Type B pancreatic cell (in vitro differentiated cells): Measurements from ENCODE around the gene NELL1. TPM values are rescaled to one million over a fixed set of nuclear protein-coding genes. Genes with fewer than 3 reads are reported as not detected.

Source experiments
- DNase-seq: peaks from one replicate; pipeline ENCODE4 v3.0.0; 2021; ENCODE audit warnings: mixed read lengths; ENCODE audit not compliant: unreplicated experiment; ENCODE audit errors: extremely low spot score
- H3K27ac Mint-ChIP-seq: 2 replicates; pipeline ENCODE4 v1.8.0; 2021; ENCODE audit warnings: mild to moderate bottlenecking, mixed read lengths
- H3K27me3 Mint-ChIP-seq: 2 replicates; pipeline ENCODE4 v1.8.0; 2021; ENCODE audit warnings: mixed read lengths
- H3K36me3 Mint-ChIP-seq: 2 replicates; pipeline ENCODE4 v1.8.0; 2021; ENCODE audit warnings: mixed read lengths
- H3K4me1 Mint-ChIP-seq: one replicate; pipeline ENCODE4 v1.8.0; 2021; ENCODE audit warnings: mixed read lengths; ENCODE audit not compliant: unreplicated experiment
- H3K4me3 Mint-ChIP-seq: 2 replicates; pipeline ENCODE4 v1.8.0; 2021; ENCODE audit warnings: mild to moderate bottlenecking, mixed read lengths
- H3K9me3 Mint-ChIP-seq: 2 replicates; pipeline ENCODE4 v1.8.0; 2021; ENCODE audit warnings: mixed read lengths
- total RNA-seq: library from RNA; stranded (reverse); gene quantifications from 2 replicates; pipeline ENCODE4 v1.2.1, GENCODE V29; 2021; ENCODE audit warnings: low replicate concordance
- TF ChIP-seq, protein P1 (sequence below): fragments of 200-600 bp; sonication (generic); conservative IDR thresholded peaks from 2 replicates; pipeline ENCODE4 v1.5.0; 2021; ENCODE audit warnings: antibody characterized with exemption, mild to moderate bottlenecking

The NELL1 gene
- total RNA-seq, 1 donor from 2014 or later: 16.9 TPM

DNA sequence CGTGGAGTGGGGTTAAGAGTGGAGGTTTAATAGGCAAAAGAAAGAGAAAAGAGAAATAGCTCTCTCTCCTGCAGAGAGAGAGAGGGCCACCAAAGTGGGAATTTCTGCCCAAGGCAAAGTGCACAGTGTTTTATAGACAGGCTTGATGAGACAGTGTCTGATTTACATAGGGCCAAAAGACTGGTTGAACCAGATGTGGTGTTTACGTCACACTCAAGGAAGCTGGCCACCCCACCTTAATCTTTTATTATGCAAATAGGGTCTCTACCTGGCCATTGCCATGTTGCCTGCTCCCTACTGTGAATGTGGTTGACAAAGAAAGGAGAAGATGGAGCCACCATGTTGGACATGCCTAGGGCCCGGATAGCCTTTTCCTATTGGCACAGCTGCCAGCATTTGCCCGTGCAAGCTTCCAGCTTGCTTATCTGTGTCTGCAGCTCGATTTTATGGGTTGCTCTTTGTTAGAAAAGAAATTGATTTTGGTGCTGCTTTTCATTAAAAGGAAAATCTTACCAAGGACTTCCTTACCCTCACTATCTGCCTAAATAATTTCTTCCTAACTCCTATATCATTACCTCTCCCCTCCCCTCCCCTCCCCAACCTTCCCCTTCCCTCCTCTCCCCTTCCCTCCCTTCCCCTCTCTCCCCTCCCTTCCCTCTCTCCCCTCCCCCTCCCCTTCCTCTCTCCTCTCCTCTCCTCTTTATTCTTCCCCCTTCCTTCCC, 436.0 kb downstream of the NELL1 start:
- H3K27me3 Mint-ChIP-seq: peaks cover 3% of the 10 kb centered on the region
- DNase-seq: no peak
- TF ChIP-seq, protein P1, sequence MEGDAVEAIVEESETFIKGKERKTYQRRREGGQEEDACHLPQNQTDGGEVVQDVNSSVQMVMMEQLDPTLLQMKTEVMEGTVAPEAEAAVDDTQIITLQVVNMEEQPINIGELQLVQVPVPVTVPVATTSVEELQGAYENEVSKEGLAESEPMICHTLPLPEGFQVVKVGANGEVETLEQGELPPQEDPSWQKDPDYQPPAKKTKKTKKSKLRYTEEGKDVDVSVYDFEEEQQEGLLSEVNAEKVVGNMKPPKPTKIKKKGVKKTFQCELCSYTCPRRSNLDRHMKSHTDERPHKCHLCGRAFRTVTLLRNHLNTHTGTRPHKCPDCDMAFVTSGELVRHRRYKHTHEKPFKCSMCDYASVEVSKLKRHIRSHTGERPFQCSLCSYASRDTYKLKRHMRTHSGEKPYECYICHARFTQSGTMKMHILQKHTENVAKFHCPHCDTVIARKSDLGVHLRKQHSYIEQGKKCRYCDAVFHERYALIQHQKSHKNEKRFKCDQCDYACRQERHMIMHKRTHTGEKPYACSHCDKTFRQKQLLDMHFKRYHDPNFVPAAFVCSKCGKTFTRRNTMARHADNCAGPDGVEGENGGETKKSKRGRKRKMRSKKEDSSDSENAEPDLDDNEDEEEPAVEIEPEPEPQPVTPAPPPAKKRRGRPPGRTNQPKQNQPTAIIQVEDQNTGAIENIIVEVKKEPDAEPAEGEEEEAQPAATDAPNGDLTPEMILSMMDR: no peak
- peak overlapping the region; percentile 5 for H3K27ac Mint-ChIP-seq
- no peaks in the 10 kb centered on the region for H3K9me3 Mint-ChIP-seq
- no peaks in the 10 kb centered on the region for H3K36me3 Mint-ChIP-seq
- peaks cover 9% of the 10 kb centered on the region for H3K4me1 Mint-ChIP-seq
- no peak overlapping the region for H3K4me3 Mint-ChIP-seq

DNA sequence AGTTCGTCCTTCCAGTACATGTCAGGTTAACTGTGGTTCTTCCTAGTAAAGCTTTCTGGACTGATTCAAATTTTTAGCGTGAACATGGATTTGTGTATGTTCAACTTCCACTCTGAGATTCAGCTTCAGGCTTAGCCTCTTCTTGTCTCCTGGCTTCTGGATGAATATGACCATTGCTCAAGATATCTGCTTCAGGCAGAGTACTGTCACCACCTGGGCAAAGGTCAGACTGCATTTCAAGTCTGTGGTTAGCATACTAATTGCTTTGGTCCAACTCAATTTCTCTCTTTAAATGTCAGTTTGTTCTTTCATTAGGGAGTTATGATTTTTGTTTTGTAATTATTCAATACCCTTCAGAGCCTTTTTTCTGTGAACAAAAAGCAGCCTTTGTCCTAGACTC, 440.0 kb downstream of the NELL1 start:
- H3K36me3 Mint-ChIP-seq: no peaks in the 10 kb centered on the region
- peaks cover 9% of the 10 kb centered on the region for H3K4me1 Mint-ChIP-seq
- no peak for DNase-seq
- TF ChIP-seq, protein P1: no peak
- H3K9me3 Mint-ChIP-seq: no peaks in the 10 kb centered on the region
- no peak overlapping the region for H3K27ac Mint-ChIP-seq
- peaks cover 3% of the 10 kb centered on the region for H3K27me3 Mint-ChIP-seq
- H3K4me3 Mint-ChIP-seq: no peak overlapping the region

DNA sequence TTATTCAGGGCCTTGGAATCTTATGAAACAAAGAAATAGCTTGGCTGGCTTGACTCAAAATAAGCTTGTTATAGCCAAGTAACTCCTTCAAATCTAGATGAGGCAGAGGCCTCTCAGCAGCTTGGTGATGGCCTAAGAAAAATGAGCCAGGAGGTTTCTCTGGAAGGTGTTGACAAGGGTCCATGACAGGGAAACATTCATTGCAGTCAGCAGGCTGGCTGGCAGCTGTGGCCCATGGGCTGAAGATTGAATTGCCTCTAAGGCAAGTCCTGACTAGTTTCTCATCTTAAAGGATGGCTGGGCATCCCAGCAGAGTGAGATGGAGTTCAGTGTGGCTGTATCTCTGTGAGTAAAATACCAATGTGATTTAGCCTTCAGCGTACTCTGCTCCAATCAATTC, 441.0 kb downstream of the NELL1 start:
- Mint-ChIP-seq H3K4me1 (peaks cover 9% of the 10 kb centered on the region), H3K9me3 (no peaks in the 10 kb centered on the region), H3K36me3 (no peaks in the 10 kb centered on the region), H3K27me3 (peaks cover 3% of the 10 kb centered on the region), H3K4me3 (no peak overlapping the region), H3K27ac (no peak overlapping the region)
- TF ChIP-seq, protein P1: no peak
- DNase-seq: no peak

DNA sequence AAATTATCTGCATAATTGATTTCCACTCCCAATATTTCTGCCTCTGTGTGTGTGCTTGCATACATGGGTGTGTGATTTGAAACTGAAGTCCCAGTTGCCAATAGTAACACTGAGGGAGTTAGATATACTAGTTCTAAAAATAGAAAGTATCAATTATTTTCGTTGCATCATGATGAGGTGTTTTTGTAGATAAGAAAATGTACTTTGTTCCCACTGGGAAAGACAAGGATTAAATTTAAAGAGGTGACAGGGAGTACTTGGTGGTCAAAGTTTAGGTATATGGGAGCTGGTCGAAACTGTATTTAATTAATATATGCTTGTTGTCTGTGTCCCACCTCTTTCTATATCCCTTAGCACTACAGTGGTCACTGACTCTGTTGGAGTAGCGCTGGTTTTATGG, 444.5 kb downstream of the NELL1 start:
- no peak overlapping the region for H3K27ac Mint-ChIP-seq
- H3K4me3 Mint-ChIP-seq: no peak overlapping the region
- H3K4me1 Mint-ChIP-seq: no peaks in the 10 kb centered on the region
- no peaks in the 10 kb centered on the region for H3K36me3 Mint-ChIP-seq
- no peak for DNase-seq
- TF ChIP-seq, protein P1: no peak
- H3K27me3 Mint-ChIP-seq: no peaks in the 10 kb centered on the region
- no peaks in the 10 kb centered on the region for H3K9me3 Mint-ChIP-seq

DNA sequence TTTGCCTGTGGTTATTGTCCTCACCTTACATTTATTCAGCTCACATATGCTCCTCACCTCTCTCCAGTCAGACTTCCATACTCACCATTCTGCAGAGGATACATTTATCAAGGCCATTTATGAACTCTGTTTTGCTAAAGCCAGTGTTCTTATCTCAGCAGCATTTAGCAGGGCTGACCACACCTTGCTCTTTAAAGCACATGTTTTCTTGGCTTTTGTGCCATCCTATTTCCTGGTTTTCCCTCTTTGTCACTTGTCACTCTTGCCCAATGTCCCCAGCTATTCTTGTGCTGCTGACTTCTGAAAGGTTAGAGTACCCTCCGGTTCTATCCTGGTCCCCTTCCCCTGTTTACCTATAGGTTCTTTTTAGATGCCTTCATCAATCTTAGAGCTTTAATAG, 446.6 kb downstream of the NELL1 start:
- no peak overlapping the region for H3K27ac Mint-ChIP-seq
- H3K4me3 Mint-ChIP-seq: no peak overlapping the region
- peaks cover 5% of the 10 kb centered on the region for H3K4me1 Mint-ChIP-seq
- H3K9me3 Mint-ChIP-seq: no peaks in the 10 kb centered on the region
- no peaks in the 10 kb centered on the region for H3K27me3 Mint-ChIP-seq
- no peaks in the 10 kb centered on the region for H3K36me3 Mint-ChIP-seq
- DNase-seq: no peak
- TF ChIP-seq, protein P1: no peak
